Upper lobe of left lung (tissue), 6 donors: ENCODE data around the gene RCL1. TPM values are rescaled to one million over a fixed set of nuclear protein-coding genes. Genes with fewer than 3 reads are reported as not detected.
"Not testable (repeated sequence)": the region's sequence is repeated elsewhere in the genome, so short reads cannot be mapped to it uniquely, and the experiment has no call there.

Experiments
- ATAC-seq, 2 donors: fragments of 200-7000 bp; cut with Tn5 transposase; one replicate each; pipeline ENCODE4 v1.9.1; 2022; ENCODE audit warnings: mild to moderate bottlenecking in 2 of 2, moderate library complexity in 2 of 2; ENCODE audit not compliant: low FRiP score in 2 of 2
- DNase-seq, 2 donors: peaks; one replicate each; pipeline ENCODE4 v3.0.0-alpha.2; 2019 to 2020
- H3K27ac ChIP-seq, 4 donors: fragments of 200-600 bp; sonication (generic); one replicate each; pipeline ENCODE4 v1.5.1; 2016 to 2019
- H3K27me3 ChIP-seq, 4 donors: fragments of 200-600 bp; sonication (generic); one replicate each; pipeline ENCODE4 v1.5.1; 2017 to 2019
- H3K36me3 ChIP-seq, 4 donors: fragments of 200-600 bp; sonication (generic); one replicate each; pipeline ENCODE4 v1.5.1; 2016 to 2019
- H3K4me1 ChIP-seq, 4 donors: fragments of 200-600 bp; sonication (generic); one replicate each; pipeline ENCODE4 v1.5.1; 2018 to 2019
- H3K4me3 ChIP-seq, 4 donors: fragments of 200-600 bp; sonication (generic); one replicate each; pipeline ENCODE4 v1.5.1; 2017 to 2019; ENCODE audit warnings: mild to moderate bottlenecking in 2 of 4, moderate library complexity in 1 of 4
- H3K9me3 ChIP-seq, 4 donors: fragments of 200-600 bp; sonication (generic); one replicate each; pipeline ENCODE4 v1.5.1; 2018 to 2019
- EP300 ChIP-seq, 4 donors: sonication (generic); formaldehyde crosslinking; IDR thresholded peaks; one replicate each; pipeline ENCODE4 v1.5.1; 2017; ENCODE audit warnings: antibody characterized with exemption in 4 of 4, control low read depth in 2 of 4
- POLR2A ChIP-seq, 4 donors: fragments of 450-650 bp; IDR thresholded peaks; one replicate each; pipeline ENCODE4 v1.5.1; 2016 to 2017; ENCODE audit warnings: antibody characterized with exemption in 4 of 4, mild to moderate bottlenecking in 2 of 4
- POLR2AphosphoS5 ChIP-seq, 2 donors: sonication (generic); formaldehyde crosslinking; IDR thresholded peaks; one replicate each; pipeline ENCODE4 v1.5.1; 2017; ENCODE audit warnings: antibody characterized with exemption in 2 of 2
- WGBS, 2 donors: methylation state at CpG; one replicate each; pipeline ENCODE4 v1.1.5; 2017 to 2018; 5-methylcytosine and 5-hydroxymethylcytosine counted together
- total RNA-seq, 6 donors: library from RNA; depleted of rRNA in 4 of 6; stranded (reverse); fragments of >200 nt in 4 of 6; gene quantifications; one replicate each; pipeline versions ENCODE4 v1.1.0 to v1.2.1, GENCODE V29; 2016 to 2021
- TF ChIP-seq, protein P1 (sequence below), 6 experiments: fragments of 450-650 bp in 4 of 6; fragments of 200-600 bp in 2 of 6; sonication (generic) in 2 of 6; IDR thresholded peaks; one replicate each; pipeline ENCODE4 v1.5.1; 2016 to 2019; ENCODE audit warnings: antibody characterized with exemption in 6 of 6
- donor health status: DM: no; HTN: no; CAD: no; lungs with moderate emphysema.
- donor health status: DM: no; HTN: yes; CAD: no; lungs with severe emphysema.

The RCL1 gene
- total RNA-seq, 6 donors from 2014 or later: 20.8 to 63.9 (median 30.1) TPM

DNA sequence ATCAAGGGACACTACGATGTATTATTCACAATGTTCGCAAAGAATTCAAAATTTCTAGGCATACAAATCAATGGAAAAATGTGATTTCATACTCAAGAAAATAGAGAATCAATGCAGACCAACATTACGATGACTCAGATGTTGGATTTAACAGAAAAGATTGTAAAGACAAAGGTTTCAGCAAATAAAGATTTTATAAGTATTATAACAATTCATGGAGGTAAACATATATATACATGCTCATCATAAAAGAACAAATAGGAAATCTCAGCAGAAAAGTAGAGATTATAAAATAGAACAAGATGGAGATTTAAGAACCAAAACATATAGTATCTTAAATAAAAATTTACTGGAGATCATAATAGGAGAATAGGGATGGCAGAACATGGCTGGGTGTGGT is 98.9 kb downstream of the RCL1 start:
- TF ChIP-seq POLR2A (IDR thresholded peaks at IDR 0.05) (no peak), POLR2AphosphoS5 (IDR thresholded peaks at IDR 0.05) (no peak), EP300 (IDR thresholded peaks at IDR 0.05) (no peak)
- TF ChIP-seq, protein P1, sequence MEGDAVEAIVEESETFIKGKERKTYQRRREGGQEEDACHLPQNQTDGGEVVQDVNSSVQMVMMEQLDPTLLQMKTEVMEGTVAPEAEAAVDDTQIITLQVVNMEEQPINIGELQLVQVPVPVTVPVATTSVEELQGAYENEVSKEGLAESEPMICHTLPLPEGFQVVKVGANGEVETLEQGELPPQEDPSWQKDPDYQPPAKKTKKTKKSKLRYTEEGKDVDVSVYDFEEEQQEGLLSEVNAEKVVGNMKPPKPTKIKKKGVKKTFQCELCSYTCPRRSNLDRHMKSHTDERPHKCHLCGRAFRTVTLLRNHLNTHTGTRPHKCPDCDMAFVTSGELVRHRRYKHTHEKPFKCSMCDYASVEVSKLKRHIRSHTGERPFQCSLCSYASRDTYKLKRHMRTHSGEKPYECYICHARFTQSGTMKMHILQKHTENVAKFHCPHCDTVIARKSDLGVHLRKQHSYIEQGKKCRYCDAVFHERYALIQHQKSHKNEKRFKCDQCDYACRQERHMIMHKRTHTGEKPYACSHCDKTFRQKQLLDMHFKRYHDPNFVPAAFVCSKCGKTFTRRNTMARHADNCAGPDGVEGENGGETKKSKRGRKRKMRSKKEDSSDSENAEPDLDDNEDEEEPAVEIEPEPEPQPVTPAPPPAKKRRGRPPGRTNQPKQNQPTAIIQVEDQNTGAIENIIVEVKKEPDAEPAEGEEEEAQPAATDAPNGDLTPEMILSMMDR (IDR thresholded peaks at IDR 0.05): no peak
- peaks cover 0 to 11% (median 4%) of the 10 kb centered on the region in 4 donors for H3K4me1 ChIP-seq

DNA sequence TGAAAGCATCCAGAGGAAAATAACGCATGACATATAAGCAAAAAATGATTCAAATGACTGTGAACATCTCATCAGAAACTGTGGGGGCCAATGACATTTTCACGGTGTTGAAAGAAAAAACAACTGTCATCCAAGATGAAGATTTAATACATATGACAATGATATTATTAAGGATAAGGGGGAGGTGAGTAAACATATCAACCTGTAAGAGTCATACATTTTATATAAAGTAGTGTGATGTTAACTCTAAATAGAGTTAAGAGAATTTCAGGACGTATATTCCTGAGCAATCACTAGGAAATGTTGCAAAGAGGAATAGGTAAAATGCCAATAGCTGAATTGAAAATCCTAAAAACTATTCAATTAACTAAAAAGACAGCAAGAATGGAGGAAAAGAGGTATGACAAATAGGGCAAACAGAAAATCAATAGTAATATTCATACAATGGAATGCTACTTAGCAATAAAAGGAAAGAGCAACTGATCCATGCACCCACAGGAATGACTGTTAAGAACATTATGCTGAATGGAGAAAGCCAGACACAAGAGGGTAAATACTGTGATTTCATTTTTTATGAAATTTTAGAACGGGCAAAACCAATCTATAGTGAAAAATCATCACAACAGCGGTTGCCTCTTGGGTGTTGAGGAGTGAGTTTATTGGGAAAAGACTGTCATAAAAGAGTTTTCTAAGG is 99.9 kb downstream of the RCL1 start:
- 92 to 95% methylated on average over 5 of the region's 5 CpGs for WGBS, 2 donors
- H3K4me1 ChIP-seq: peaks cover 0 to 5% (median 2%) of the 10 kb centered on the region in 4 donors
- TF ChIP-seq POLR2AphosphoS5 (IDR thresholded peaks at IDR 0.05): no peak
- TF ChIP-seq POLR2A (IDR thresholded peaks at IDR 0.05): no peak
- no peak for TF ChIP-seq EP300 (IDR thresholded peaks at IDR 0.05)
- TF ChIP-seq, protein P1 (IDR thresholded peaks at IDR 0.05): no peak
- H3K27ac ChIP-seq: no peak overlapping the region
- no peaks in the 10 kb centered on the region for H3K9me3 ChIP-seq
- H3K36me3 ChIP-seq: no peaks in the 10 kb centered on the region
- ATAC-seq: no peak
- no peaks in the 10 kb centered on the region for H3K27me3 ChIP-seq
- DNase-seq: no peak
- no peak overlapping the region for H3K4me3 ChIP-seq

More for the DNA sequence above, 98.9 kb downstream of the RCL1 start:
- H3K9me3 ChIP-seq: no peaks in the 10 kb centered on the region
- WGBS, 2 donors: 97 to 98% methylated on average over 3 of the region's 3 CpGs
- H3K27ac ChIP-seq: no peak overlapping the region
- no peaks in the 10 kb centered on the region for H3K27me3 ChIP-seq
- H3K4me3 ChIP-seq: no peak overlapping the region
- no peaks in the 10 kb centered on the region for H3K36me3 ChIP-seq
- ATAC-seq (no peak), DNase-seq (no peak)

DNA sequence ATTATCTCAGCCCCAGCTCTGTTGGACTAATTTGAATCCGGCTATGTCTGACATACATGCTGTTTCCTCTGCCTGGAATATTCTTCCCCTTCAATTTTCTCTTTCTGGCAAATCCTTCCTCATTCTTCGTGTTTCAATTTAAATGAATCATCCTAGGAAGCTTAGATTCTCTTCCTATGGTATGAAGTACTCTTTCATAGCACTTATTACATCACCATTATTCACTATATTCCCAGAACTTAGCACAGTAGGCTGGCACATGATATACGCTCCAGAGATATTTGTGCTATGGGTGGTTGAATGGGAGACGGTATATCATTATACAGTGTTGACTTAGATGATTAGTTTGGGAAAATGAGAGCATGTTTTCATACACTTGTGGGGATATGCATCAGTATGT is 101.3 kb downstream of the RCL1 start:
- DNase-seq: no peak
- ATAC-seq: no peak
- no peak for TF ChIP-seq POLR2AphosphoS5 (IDR thresholded peaks at IDR 0.05)
- TF ChIP-seq EP300 (IDR thresholded peaks at IDR 0.05): no peak
- no peak overlapping the region for H3K4me3 ChIP-seq
- no peaks in the 10 kb centered on the region for H3K36me3 ChIP-seq
- WGBS, 2 donors: 80 to 84% methylated on average over 4 of the region's 4 CpGs
- H3K27me3 ChIP-seq: no peaks in the 10 kb centered on the region
- H3K4me1 ChIP-seq: no peaks in the 10 kb centered on the region
- no peaks in the 10 kb centered on the region for H3K9me3 ChIP-seq
- H3K27ac ChIP-seq: no peak overlapping the region

DNA sequence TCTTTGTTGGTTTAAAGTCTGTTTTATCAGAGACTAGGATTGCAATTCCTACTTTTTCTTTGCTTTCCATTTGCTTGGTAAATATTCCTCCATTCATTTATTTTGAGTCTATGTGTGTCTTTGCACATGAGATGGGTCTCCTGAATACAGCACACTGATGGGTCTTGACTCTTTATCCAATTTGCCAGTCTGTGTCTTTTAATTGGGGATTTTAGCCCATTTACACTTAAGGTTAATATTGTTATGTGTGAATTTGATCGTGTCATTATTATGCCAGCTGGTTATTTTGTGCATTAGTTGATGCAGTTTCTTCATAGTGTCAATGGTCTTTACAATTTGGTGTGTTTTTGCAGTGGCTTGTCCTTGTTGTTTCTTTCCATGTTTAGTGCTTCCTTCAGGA is 107.1 kb downstream of the RCL1 start:
- not testable (repeated sequence) for H3K27ac ChIP-seq, H3K9me3 ChIP-seq, H3K36me3 ChIP-seq, H3K4me3 ChIP-seq, DNase-seq, ATAC-seq, H3K27me3 ChIP-seq
- H3K4me1 ChIP-seq: peaks cover 9 to 27% (median 16%) of the 10 kb centered on the region in 4 donors
- WGBS, 2 donors: 89 to 100% methylated on average over 1 of the region's 1 CpG

DNA sequence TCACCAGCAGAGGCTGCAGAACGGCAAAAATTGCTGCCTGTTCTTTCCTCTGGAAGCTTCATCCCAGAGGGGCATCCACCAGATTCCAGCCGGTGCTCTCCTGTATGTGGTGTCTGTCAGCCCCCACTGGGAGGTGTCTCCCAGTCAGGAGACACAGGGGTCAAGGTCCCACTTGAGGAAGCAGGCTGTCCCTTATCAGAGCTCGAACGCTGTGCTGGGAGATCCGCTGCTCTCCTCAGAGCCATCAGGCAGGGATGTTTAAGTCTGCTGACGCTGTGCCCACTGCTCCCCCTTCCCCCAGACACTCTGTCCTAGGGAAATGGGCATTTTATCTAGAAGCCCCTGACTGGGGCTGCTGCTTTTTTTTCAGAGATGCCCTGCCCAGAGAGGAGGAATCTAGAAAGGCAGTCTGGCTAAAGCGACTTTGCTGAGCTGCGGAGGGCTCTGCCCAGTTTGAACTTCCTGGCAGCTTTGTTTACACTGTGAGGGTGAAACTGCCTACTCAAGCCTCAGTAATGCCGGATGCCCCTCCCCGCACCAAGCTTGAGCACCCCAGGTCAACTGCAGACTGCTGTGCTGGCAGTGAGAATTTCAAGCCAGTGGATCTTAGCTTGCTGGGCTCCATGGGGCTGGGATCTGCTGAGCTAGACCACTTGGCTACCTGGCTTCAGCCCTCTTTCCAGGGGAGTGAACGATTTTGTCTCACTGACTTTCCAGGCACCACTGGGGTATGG is 108.8 kb downstream of the RCL1 start:
- ATAC-seq, H3K9me3 ChIP-seq, H3K36me3 ChIP-seq, H3K27me3 ChIP-seq: not testable (repeated sequence)
- peak in 1 of 2 donors; percentile 87 for DNase-seq
- Histone ChIP-seq H3K4me3 (peak overlapping the region in 3 of 4 donors; percentile 19 to 39 (median 29)), H3K27ac (peak overlapping the region in 3 of 4 donors; percentile 46 to 75 (median 53)), H3K4me1 (peaks cover 9 to 27% (median 17%) of the 10 kb centered on the region in 4 donors)
- WGBS, 2 donors: 24 to 33% methylated on average over 1 to 11 of the region's 11 CpGs
- peak in 1 of 2 donors; percentile 27 for TF ChIP-seq POLR2AphosphoS5 (IDR thresholded peaks at IDR 0.05)
- TF ChIP-seq POLR2A (IDR thresholded peaks at IDR 0.05): peak in 1 of 4 donors; percentile 38

DNA sequence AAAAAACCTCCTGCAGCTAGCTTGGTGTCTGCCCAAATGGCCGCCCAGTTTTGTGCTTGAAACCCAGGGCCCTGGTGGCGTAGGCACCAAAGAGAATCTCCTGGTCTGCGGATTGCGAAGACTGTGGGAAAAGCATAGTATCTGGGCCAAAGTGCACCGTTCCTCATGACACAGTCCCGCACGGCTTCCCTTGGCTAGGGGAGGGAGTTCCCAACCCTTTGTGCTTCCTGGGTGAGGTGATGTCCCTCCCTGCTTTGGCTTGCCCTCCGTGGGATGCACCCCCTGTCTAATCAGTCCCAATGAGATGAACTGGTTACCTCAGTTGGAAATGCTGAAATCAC is 109.4 kb downstream of the RCL1 start:
- Histone ChIP-seq H3K27me3 (no peaks in the 10 kb centered on the region), H3K36me3 (no peaks in the 10 kb centered on the region), H3K9me3 (no peaks in the 10 kb centered on the region), H3K4me3 (peak overlapping the region in 1 of 4 donors; percentile 29), H3K4me1 (peaks cover 9 to 27% (median 17%) of the 10 kb centered on the region in 4 donors), H3K27ac (peak overlapping the region in 3 of 4 donors; percentile 46 to 75 (median 53))
- TF ChIP-seq POLR2AphosphoS5 (IDR thresholded peaks at IDR 0.05): no peak
- no peak for TF ChIP-seq EP300 (IDR thresholded peaks at IDR 0.05)
- TF ChIP-seq, protein P1 (IDR thresholded peaks at IDR 0.05): no peak
- no peak for TF ChIP-seq POLR2A (IDR thresholded peaks at IDR 0.05)
- ATAC-seq (no peak), DNase-seq (no peak)
- WGBS, 2 donors: 60 to 90% methylated on average over 1 to 8 of the region's 8 CpGs
